ENCODE measurements around the gene SPAG6.

DNA sequence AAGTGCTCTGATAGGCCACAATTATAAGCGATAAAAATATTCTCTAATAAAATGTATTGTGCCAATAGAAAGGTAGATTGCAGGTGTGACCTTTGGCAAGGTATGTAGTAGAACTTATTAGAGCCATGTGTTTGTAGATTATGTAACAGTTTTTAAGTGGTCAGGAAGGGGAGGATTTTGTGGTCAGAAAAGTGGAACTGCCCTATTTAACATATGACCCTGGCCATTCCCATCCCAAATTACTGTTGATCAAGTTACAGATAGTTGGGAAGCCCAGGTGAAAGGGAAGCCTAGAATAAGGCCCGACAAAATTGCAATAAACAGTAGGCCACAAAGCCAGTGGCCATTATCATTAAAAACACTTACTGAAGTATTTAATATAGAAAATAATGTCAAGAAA lies 89.2 kb downstream of the SPAG6 start:
- TF ChIP-seq, protein P1, sequence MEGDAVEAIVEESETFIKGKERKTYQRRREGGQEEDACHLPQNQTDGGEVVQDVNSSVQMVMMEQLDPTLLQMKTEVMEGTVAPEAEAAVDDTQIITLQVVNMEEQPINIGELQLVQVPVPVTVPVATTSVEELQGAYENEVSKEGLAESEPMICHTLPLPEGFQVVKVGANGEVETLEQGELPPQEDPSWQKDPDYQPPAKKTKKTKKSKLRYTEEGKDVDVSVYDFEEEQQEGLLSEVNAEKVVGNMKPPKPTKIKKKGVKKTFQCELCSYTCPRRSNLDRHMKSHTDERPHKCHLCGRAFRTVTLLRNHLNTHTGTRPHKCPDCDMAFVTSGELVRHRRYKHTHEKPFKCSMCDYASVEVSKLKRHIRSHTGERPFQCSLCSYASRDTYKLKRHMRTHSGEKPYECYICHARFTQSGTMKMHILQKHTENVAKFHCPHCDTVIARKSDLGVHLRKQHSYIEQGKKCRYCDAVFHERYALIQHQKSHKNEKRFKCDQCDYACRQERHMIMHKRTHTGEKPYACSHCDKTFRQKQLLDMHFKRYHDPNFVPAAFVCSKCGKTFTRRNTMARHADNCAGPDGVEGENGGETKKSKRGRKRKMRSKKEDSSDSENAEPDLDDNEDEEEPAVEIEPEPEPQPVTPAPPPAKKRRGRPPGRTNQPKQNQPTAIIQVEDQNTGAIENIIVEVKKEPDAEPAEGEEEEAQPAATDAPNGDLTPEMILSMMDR (IDR thresholded peaks at IDR 0.05): no peak
- TF ChIP-seq POLR2A (IDR thresholded peaks at IDR 0.05) (no peak), POLR2AphosphoS5 (IDR thresholded peaks at IDR 0.05) (no peak)
